Measurements from ENCODE around the gene ME2.
A peak's percentile ranks its signal among the peaks of the same experiment; 100 is the strongest.
"Not testable (repeated sequence)": the region's sequence is repeated elsewhere in the genome, so short reads cannot be mapped to it uniquely, and the experiment has no call there.

ME2 gene

GRCh38 chr18:50918153-50918552 is 39.2 kb downstream of the ME2 start:
- DNase-seq = no peak

- no peak for DNase-seq
These were observed 45.5 kb downstream of the ME2 start for GRCh38 chr18:50924372-50924771.

- no peak for DNase-seq
These were observed 47.6 kb downstream of the ME2 start for GRCh38 chr18:50926521-50926920.

GRCh38 chr18:50928551-50928950 is 49.6 kb downstream of the ME2 start:
- no peak for DNase-seq

GRCh38 chr18:50933684-50934083 is 54.8 kb downstream of the ME2 start:
- no peak for DNase-seq

GRCh38 chr18:50934545-50935211 is 55.8 kb downstream of the ME2 start:
- DNase-seq = no peak

- no peak for DNase-seq
These were observed 56.7 kb downstream of the ME2 start for GRCh38 chr18:50935493-50936191.

- no peak for DNase-seq
These were observed 58.3 kb downstream of the ME2 start for GRCh38 chr18:50937183-50937582.

- DNase-seq = no peak
These were observed 60.0 kb downstream of the ME2 start for GRCh38 chr18:50938912-50939311.

- DNase-seq = peak in 6 of 56 donors; percentile 1 to 13 (median 4)
These were observed 65.5 kb downstream of the ME2 start for GRCh38 chr18:50944245-50944932.

- DNase-seq = not testable (repeated sequence)
These were observed 67.0 kb downstream of the ME2 start for GRCh38 chr18:50945918-50946317.

GRCh38 chr18:50947899-50948298 is 69.0 kb downstream of the ME2 start:
- DNase-seq = no peak

GRCh38 chr18:50949185-50949584 is 70.3 kb downstream of the ME2 start:
- no peak for DNase-seq

GRCh38 chr18:50950626-50951025 is 71.7 kb downstream of the ME2 start:
- no peak for DNase-seq

GRCh38 chr18:50953822-50954221 is 74.9 kb downstream of the ME2 start:
- DNase-seq = no peak

- DNase-seq = no peak
These were observed 76.3 kb downstream of the ME2 start for GRCh38 chr18:50955253-50955652.

- DNase-seq = no peak
These were observed 77.2 kb downstream of the ME2 start for GRCh38 chr18:50956116-50956515.

GRCh38 chr18:50961974-50962373 is 83.1 kb downstream of the ME2 start:
- no peak for DNase-seq

GRCh38 chr18:50967714-50968661 is 89.1 kb downstream of the ME2 start, which contains the start of gene ELAC1:
ELAC1 (plus strand) TSS chr18:50968040; CDS start chr18:50974405, 6,365 bp downstream.
- peak in 52 of 56 donors; percentile 16 to 84 (median 66) for DNase-seq

GRCh38 chr18:50969448-50969847 is 90.5 kb downstream of the ME2 start:
- DNase-seq = no peak

- no peak for DNase-seq
These were observed 91.1 kb downstream of the ME2 start for GRCh38 chr18:50970006-50970405.

All from amygdala (tissue), 56 donors.